HG02798 (cell line): ENCODE results near the gene LRRFIP2.
"Not testable (repeated sequence)": the region's sequence is repeated elsewhere in the genome, so short reads cannot be mapped to it uniquely, and the experiment has no call there.

Source experiments
- ATAC-seq: cut with Tn5 transposase; IDR thresholded peaks from one replicate; pipeline ENCODE4 v1.9.1; 2021; ENCODE audit warnings: mild to moderate bottlenecking; ENCODE audit not compliant: unreplicated experiment, poor library complexity

LRRFIP2 gene

GRCh38 chr3:37148208-37148607 is 26.2 kb downstream of the LRRFIP2 start:
- ATAC-seq = no peak

- ATAC-seq = no peak
These were observed 26.7 kb downstream of the LRRFIP2 start for GRCh38 chr3:37147666-37148065.

- ATAC-seq = not testable (repeated sequence)
These were observed 27.5 kb downstream of the LRRFIP2 start for GRCh38 chr3:37146927-37147326.

DNA sequence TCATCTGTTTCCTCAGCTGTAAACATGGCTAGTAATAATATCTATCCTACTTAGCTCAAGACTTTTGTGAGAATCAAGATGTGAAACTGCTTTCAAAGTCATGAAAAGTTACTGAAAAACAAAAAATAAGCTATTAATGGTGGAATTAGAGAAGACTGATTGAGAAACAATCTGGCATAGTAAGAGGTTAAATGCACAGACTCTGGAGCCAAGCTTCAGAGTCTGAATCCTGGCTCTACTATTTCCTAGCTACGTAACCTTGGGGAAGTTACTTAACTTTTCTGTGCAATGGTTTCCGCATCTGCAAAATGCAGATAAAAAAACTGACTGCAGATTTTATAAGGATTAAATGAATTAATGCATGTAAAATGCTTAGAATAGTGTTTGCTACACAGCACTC is 28.8 kb downstream of the LRRFIP2 start:
- no peak for ATAC-seq

GRCh38 chr3:37144806-37145205 is 29.6 kb downstream of the LRRFIP2 start:
- ATAC-seq = no peak

GRCh38 chr3:37143821-37144220 is 30.6 kb downstream of the LRRFIP2 start:
- ATAC-seq = no peak

DNA sequence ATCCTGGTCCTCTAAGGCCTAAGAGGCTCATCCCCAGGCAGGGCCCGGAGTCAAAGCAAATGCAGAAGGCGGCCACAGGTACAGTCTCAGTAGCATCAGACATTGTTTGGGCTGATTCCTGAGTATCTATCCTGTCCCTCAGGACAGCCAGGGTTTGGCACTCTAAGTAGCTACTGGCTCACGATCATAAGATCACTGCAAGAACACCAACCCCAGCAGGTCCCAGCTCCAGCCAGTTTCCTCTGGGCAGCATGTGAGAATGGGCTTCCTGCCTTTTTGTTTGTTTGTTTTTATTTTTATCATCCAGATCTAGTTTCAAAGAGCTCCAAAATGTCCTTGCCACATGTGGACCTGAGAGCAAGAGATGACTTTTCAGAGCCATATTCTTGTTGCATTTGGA is 32.7 kb downstream of the LRRFIP2 start:
- ATAC-seq = no peak

GRCh38 chr3:37140899-37141541 is 33.4 kb downstream of the LRRFIP2 start:
- ATAC-seq = no peak

DNA sequence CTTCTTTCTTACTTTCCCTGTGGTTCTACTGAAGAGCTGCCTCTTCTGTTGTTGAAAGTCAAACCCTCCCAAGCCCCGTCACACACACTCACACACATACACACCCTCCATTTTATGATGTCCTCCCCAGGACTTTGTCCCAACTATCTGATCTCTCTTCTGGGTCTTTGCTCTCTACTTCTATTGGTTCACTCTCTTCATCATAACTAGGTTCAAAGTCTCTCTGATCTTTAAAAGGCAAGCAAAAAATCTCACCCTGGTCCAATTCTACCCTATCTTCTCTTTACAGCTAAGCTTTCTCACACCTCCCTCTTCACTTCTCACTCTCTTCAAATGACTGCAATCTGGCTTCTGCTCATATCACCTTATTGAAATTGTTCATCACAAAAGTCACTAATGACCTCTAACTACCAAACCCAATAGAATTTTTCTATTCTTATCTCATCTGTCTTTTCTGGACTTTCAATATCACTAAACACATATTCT is 34.8 kb downstream of the LRRFIP2 start:
- ATAC-seq = peak; percentile 68

GRCh38 chr3:37138816-37139215 is 35.6 kb downstream of the LRRFIP2 start:
- ATAC-seq = no peak

DNA sequence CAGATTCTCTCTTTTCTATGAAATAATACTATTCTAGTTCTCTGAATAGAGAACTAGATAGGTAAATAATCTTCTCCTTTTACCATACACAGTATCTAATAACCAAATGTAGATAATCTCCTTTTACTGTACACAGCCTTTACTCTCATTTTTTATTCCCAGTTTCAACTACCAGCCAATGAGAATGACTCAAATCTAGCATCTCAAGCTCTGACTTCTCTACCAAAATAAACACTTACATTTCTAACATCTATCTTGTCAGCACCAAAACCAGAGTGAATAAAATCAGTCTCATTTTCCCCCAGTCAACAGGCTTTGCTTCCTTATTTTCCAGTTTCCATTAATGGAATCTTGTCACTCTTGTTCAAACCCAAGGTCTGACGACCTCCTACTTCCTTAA is 36.9 kb downstream of the LRRFIP2 start:
- no peak for ATAC-seq

- ATAC-seq = no peak
These were observed 38.3 kb downstream of the LRRFIP2 start for GRCh38 chr3:37136067-37136466.

- no peak for ATAC-seq
These were observed 38.8 kb downstream of the LRRFIP2 start for GRCh38 chr3:37135561-37135960.

GRCh38 chr3:37132334-37132733 is 42.0 kb downstream of the LRRFIP2 start:
- no peak for ATAC-seq

DNA sequence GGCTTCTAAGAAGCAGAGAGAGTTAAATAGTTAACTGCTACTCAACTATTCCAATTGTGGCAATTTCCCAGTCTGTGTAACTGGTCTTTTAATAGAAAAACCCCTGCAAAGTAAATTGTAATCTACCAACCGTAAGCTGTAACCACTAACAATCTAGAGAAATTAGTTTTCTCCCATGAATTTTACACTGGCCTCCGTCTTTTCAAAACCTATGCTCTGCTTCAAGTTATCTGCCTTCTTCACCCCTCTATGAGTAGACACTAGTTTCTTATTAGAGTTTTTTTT is 42.6 kb downstream of the LRRFIP2 start:
- no peak for ATAC-seq

- no peak for ATAC-seq
These were observed 43.2 kb downstream of the LRRFIP2 start for GRCh38 chr3:37130984-37131859.

- ATAC-seq = no peak
These were observed 43.9 kb downstream of the LRRFIP2 start for GRCh38 chr3:37130448-37130847.

DNA sequence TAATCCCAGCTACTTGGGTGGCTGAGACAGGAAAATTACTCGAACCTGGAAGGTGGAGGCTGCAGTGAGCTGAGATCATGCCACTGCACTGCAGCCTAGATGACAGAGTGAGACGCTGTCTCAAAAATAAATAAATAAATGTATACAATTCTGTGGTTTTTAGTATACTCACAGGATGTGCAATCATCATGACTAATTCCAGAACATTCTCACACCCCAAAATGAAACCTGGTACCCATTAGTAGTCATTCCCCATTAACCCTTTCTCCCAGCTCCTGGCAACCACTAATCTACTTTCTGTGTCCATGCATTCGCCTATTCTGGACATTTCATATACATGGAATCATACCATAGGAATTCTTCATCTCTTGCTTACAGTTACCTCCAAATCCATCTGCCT is 44.5 kb downstream of the LRRFIP2 start:
- no peak for ATAC-seq

DNA sequence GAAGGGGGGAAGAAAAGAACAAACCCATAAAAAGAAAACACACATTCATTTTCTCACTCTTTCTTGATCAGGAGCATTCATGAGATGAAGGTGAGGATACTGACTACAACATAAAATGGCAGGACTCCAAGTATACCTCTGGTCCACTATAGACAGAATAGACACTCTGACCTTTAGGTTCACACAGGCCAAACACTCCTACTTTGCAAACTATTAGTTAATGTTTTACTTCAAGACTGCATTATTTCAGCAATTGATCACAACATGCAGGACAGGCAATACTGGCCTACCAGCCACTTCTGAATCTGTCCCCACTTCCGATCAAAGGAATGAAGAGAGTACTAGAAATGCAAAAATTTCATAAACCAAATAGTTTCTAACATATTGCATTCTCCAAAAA is 47.0 kb downstream of the LRRFIP2 start:
- ATAC-seq = no peak

DNA sequence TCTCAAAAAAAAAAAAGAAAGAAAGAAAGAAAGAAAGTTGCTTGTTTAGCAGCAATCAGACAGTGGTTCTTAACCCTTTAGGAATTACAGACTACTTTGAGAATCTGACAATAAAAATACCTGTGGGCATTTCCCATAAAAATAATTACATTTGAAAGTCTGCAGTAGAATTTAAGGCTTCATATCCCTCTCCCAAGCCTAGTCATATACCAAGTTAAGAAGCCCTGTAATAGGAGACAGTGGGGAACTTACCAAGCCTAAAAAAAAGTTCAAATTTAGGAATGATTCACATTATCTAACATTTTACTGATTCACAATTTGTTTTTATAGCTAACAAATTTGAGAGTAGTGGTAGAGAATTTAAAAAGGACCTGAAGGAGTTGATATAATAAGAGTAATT is 47.5 kb downstream of the LRRFIP2 start:
- ATAC-seq = no peak

GRCh38 chr3:37125195-37126073 is 48.9 kb downstream of the LRRFIP2 start:
- ATAC-seq = no peak
